ENCODE results near the gene RANGRF.

Gene RANGRF

DNA sequence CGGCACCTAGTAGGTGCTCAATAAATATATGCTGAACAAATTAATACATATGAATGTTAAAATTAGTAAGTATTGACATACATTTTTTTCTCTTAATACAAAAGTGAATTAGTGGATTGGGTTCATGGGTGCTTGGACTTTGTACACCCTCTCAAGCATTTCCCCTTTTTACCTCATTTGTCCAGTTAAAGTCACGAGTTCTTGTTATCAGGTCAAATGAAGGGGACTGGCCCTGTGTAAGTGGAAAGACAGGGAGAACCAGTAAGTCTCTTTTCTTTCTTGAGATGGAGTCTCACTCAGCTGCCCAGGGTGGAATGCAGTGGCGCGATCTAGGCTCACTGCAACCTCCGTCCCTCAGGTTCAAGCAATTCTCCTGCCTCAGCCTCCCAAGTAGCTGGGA, 13.7 kb upstream of the RANGRF start:
- no peak for DNase-seq

DNA sequence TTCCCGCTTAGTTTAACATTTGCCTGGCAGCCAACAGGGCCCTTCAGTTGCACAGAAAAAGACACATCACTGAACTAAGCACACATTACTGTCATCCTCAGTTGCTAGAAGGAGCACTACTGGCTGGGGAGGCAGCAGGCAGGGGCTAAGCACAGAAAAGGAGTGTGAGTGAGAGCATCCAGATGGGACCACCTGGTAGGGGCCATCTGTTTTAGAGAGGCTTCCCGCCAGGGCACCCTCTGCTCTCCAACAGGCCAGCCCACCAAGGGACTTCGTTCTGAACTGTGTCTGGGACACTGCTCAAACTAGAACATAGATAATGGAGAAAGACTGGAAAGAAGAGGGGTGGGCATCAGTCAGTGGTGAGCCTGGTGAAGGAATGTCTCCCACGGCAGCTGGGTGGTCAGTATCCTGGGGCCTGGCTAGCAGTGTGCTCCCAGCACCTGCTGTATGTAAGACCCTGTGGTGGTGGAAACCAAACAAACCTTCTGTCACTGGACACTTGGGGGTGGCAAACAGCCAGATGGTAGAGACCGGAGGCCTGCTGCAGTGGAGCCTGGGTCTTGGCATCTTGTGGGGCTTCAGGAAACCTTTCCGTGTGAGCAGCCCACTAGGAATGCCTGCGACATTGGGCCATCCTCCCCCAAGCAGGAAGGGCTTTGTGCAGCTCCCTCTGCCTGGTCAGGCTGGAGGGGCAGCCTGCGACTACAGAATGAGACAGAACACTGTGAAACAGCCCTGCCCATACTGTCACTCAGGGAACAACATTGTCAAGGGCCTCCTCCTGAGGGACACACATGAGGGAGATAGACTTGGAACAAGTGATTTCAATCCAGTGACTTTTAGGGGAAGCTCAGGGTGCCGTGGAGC, 12.8 kb upstream of the RANGRF start:
- no peak for DNase-seq

DNA sequence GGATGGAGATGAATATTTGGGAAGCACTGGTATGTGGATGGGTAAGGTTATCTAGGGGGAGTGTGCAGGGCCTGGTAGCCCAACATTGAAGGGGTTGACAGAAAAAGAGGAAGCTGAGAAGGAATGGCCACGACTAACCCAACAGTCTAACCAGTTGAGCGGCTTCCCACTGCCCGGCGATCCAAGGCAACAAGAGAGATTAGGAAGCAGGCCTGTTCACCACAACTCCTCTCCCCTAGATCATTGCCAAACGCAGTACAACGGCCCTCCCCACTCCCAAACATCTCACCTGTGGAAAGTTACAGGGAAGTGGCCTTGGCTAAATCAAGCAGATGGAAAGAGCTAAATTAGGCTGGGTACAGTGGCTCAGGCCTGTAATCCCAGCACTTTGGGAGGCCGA, 11.2 kb upstream of the RANGRF start:
- no peak for DNase-seq

- DNase-seq: no peak
Measured at GRCh38 chr17:8282345-8282744, 6.1 kb upstream of the RANGRF start.

- DNase-seq: no peak
Measured at GRCh38 chr17:8283356-8283755, 5.1 kb upstream of the RANGRF start.

- no peak for DNase-seq
Measured at GRCh38 chr17:8284126-8284525, 4.3 kb upstream of the RANGRF start.

DNA sequence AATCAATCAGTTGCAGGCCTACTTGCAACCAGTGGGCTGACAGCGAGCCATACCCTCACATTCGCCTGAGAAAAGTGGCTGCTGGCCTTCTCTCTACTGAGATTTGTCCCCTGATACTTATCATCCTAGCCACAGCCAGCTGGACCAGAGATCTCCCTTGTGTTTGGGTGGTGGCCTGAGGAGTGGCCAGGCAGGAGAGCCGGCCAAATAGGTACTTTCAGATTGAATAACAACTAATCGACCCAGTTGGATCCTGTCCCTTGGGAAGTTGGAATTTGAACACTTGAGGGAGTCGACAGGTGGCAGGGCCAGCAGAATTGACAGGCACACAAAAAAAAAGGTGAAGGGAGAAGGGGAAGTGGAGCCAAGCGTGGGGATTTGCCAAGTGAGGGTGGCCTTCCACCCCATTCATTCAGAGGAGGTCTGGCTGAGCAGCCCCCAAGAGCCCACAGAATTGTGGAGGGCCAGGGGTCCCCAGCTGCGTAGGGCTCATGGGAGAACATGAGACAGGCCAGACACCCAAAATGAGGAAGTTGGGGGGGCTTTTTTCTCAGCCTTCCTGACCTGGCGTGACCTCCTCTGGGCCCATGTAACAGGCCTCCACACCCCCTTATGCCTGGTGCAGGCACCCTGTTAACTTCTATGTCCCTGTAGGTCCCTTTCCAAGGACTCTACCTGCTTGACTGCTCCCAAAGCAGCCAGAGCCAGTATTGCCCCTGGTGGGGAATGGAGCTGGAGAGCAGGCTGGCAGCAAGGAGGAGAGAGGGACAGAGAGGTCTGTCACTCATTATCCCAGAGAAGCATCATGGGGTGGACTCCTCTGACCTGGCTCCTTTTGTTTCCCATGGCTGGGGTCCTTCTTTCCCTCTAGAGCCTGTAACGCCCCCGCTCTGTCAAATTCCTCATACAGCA, 2.9 kb upstream of the RANGRF start:
- DNase-seq: no peak

DNA sequence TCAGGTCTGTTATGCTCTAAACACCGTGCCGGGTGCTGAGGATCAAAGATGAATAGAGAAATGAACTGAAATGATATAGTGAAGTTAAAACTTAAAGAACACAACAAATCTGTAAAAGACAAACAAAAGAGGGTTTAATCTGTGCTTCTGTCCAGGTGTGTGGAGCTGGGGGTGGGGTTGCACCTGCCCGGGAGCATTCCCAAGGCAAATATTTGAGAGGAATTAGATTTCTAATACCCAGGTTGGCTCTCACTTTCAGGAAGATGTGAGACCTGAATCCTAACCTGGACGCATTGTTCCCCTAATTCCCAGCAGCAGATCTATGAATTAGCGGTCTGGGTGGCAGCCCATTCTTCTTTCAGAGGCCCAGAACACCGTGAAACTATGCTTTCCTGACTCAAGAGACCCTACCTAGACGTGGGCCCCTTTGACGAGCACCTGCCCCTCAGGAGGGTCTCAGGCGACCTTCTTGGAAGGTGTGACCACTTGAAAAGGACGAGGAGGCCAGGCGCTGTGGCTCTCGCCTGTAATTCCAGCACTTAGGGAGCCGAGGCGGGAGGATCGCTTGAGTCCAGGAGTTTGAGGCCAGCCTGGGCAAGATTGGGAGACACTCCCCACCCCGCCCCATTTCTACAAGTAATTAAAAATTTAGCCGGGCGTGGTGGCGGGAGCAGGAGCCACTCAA, 677 bp upstream of the RANGRF start:
- DNase-seq: no peak

- DNase-seq: no peak
Measured at GRCh38 chr17:8289103-8289397, 580 bp downstream of the RANGRF start.

DNA sequence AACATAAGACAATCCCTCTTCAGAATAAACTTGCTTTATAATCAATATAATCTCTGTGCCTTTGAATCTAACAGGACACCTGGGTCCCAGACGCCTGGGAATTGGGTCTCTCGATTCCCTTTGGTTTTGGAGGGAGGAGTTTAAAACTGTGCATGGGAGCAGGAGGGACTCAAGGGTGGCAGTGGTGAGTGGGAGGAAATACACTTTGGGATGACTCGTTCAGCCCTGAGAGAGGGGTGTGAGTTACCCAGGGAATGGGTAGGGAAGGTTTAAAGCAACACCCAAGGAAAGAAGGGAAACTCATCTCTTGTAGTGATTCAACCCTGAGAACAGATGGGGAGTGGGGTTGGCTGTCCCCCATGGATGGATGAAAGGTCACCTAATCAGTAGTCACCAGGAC, 1.6 kb downstream of the RANGRF start:
- no peak for DNase-seq

GRCh38 chr17:8292639-8293395, 4.3 kb downstream of the RANGRF start:
- no peak for DNase-seq

DNA sequence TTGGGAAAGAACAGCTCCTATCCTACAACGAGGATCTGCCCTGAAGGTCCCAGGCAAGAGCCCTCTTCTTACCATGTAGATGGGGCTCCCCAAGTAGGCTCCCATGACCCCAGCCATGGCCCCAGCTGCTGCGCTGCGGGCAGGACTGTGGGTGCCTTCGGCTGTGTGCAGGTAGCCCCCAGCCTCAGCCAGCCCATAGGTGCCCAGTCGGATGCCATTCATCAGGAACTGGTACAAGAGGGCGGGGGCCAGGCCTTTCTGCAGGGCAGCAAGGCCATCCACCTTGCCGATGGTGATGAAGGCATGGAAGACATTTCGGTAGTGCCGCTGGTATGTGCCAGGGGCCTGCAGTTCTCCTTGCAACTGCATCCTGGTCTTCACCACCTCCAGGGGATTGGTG, 5.9 kb downstream of the RANGRF start:
- DNase-seq: no peak

- no peak for DNase-seq
Measured at GRCh38 chr17:8294814-8295316, 6.4 kb downstream of the RANGRF start.

DNA sequence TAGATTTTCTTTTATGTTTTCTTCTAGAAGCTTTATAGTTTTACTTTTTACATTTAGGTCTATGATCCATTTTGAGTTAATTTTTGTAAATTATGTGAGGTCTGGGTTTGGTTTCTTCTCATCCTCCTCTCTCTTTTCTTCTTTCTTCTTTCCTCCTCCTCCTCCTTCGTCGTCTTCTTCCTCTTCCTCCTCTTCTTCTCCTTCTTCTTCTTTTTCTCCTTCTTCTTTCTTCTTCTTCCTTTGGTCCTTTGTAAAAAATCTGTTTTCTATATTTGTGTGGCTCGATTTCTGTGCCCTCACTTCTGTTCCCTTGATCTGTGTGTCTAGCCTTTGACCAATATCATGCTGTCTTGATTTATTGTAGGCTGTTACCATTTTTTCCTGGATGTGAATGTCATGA, 11.8 kb downstream of the RANGRF start:
- DNase-seq: no peak

- DNase-seq: peak; percentile 72
Measured at GRCh38 chr17:8300627-8301242, 12.3 kb downstream of the RANGRF start.

DNA sequence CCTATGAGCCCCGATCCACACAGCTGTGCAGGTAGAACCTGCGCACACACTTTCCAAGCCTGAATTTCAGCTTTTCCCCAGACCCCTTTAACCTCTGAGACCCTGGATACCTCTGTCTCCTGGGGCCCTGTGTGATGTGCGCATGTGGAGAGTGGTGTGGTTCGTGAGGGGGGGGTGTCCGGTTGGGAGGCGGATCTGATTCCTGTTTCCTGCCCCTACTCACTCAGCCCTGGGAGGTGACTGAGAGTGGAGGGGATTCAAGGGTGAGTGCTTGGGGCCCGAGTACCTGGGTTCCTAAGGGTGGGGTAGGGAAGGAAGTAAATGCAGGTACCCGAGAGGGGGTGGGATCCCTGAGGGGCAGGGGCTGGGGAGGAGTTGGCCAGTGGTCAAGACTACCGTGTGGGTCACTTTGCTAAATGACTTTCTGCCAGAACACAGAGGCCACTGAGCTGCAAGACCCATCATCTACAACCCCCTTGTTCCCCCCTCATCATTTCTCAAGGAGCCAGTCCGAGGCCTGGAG, 22.2 kb downstream of the RANGRF start:
- no peak for DNase-seq

- no peak for DNase-seq
Measured at GRCh38 chr17:8311131-8311790, 22.8 kb downstream of the RANGRF start.

DNA sequence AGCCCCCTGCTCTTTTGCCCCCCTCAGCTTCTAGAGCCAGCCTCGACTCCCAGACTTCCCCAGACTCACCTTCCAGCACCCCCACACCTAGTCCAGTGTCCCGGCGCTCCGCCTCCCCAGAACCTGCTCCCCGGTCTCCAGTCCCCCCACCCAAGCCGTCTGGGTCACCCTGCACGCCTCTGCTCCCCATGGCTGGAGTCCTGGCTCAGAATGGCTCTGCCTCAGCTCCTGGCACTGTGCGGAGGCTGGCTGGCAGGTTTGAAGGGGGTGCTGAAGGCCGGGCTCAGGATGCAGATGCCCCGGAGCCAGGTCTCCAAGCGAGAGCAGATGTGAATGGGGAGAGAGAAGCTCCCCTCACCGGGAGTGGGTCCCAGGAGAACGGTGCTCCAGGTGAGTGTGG, 23.8 kb downstream of the RANGRF start:
- no peak for DNase-seq

DNA sequence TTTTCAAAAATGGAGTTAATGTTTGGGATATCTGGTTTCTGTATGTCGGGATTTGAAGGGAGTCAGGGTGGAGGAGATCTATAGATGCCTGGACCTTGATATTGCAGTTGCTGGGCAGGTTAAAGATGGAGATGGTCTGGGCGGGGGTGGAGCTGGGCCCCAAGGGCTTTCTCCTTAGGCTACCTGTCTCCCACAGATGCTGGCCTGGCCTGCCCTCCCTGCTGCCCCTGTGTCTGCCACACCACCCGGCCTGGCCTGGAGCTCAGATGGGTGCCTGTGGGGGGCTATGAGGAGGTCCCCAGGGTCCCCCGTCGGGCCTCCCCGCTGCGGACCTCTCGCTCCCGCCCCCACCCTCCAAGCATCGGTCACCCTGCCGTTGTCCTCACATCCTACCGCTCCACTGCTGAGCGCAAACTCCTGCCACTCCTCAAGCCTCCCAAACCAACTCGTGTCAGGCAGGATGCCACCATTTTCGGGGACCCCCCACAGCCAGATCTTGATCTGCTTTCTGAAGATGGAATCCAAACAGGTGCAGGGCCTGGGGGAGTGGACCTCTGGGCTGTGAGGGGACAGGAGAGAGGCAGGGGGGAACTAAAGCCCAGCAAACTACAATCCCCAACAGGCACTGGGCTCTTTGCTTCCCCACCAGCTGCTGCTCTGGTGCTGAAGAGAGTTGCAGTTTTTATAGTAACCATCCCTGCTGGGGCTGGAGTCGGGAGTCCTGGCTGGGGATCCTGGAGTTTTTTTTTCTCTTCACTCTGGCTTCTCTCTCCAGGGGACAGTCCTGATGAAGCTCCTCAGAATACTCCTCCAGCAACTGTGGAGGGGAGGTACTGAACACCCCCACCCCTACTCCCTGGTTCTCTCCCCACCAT, 24.5 kb downstream of the RANGRF start:
- DNase-seq: no peak

All from CD4-positive, alpha-beta T cell treated with Interleukin-6 for 4 hours (primary cell).